HG03439 (cell line): ENCODE data around the gene DGKG.

Experiments
- ATAC-seq: cut with Tn5 transposase; IDR thresholded peaks from one replicate; pipeline ENCODE4 v1.9.1; 2021; ENCODE audit warnings: mild to moderate bottlenecking, moderate library complexity; ENCODE audit not compliant: unreplicated experiment

The DGKG gene

GRCh38 chr3:186151077-186151971, 210.7 kb downstream of the DGKG start:
- ATAC-seq = no peak

- ATAC-seq = no peak
These were observed 211.8 kb downstream of the DGKG start for GRCh38 chr3:186150041-186150830.

GRCh38 chr3:186149319-186149960, 212.6 kb downstream of the DGKG start:
- no peak for ATAC-seq

- no peak for ATAC-seq
These were observed 217.8 kb downstream of the DGKG start for GRCh38 chr3:186144257-186144656.

GRCh38 chr3:186143250-186143649, 218.8 kb downstream of the DGKG start:
- no peak for ATAC-seq

GRCh38 chr3:186142393-186142932, 219.6 kb downstream of the DGKG start:
- ATAC-seq = no peak

GRCh38 chr3:186141790-186142189, 220.2 kb downstream of the DGKG start:
- ATAC-seq = no peak

- ATAC-seq = no peak
These were observed 223.6 kb downstream of the DGKG start for GRCh38 chr3:186138272-186138981.

- no peak for ATAC-seq
These were observed 224.9 kb downstream of the DGKG start for GRCh38 chr3:186137051-186137685.

GRCh38 chr3:186133980-186134379, 228.1 kb downstream of the DGKG start:
- no peak for ATAC-seq

- no peak for ATAC-seq
These were observed 229.5 kb downstream of the DGKG start for GRCh38 chr3:186132487-186132886.

GRCh38 chr3:186129206-186129605, 232.8 kb downstream of the DGKG start:
- ATAC-seq = no peak

- ATAC-seq = no peak
These were observed 233.9 kb downstream of the DGKG start for GRCh38 chr3:186128158-186128557.

- ATAC-seq = no peak
These were observed 234.6 kb downstream of the DGKG start for GRCh38 chr3:186127463-186127862.

GRCh38 chr3:186125118-186125517, 236.9 kb downstream of the DGKG start:
- no peak for ATAC-seq

GRCh38 chr3:186124592-186124991, 237.4 kb downstream of the DGKG start:
- ATAC-seq = no peak

- ATAC-seq = no peak
These were observed 239.0 kb downstream of the DGKG start for GRCh38 chr3:186123012-186123411.

- no peak for ATAC-seq
These were observed 240.1 kb downstream of the DGKG start for GRCh38 chr3:186121968-186122367.

- no peak for ATAC-seq
These were observed 240.8 kb downstream of the DGKG start for GRCh38 chr3:186121278-186121677.

- no peak for ATAC-seq
These were observed 242.5 kb downstream of the DGKG start for GRCh38 chr3:186119499-186119898.
